GM10248 (cell line): ENCODE measurements around the gene LGALS4.
"Not testable (repeated sequence)": the region's sequence is repeated elsewhere in the genome, so short reads cannot be mapped to it uniquely, and the experiment has no call there.

Experiments used
- CTCF ChIA-PET: fragments of 300-600 bp; sonication (Branson Sonifier 250); formaldehyde crosslinking; extraction: SDS; loops from one replicate; lab custom pipeline; 2021; ENCODE audit warnings: antibody characterized with exemption; lab: Yijun Ruan, JAX
- POLR2A ChIA-PET: fragments of 350-650 bp; sonication (Branson Sonifier 250); formaldehyde crosslinking; extraction: SDS; loops from one replicate; lab custom pipeline; 2020; ENCODE audit warnings: antibody characterized with exemption; lab: Yijun Ruan, JAX
- DNase-seq: peaks from one replicate; pipeline ENCODE4 v3.0.0; 2012; ENCODE audit errors: extremely low spot score
- CTCF ChIP-seq: IDR thresholded peaks from 2 replicates; pipeline ENCODE4 v1.5.1; 2012; ENCODE audit warnings: mild to moderate bottlenecking, low read depth; ENCODE audit errors: extremely low read depth, missing control alignments, control extremely low read depth

LGALS4 gene

GRCh38 chr19:38780443-38780842, 32.3 kb downstream of the LGALS4 start:
- ChIA-PET POLR2A (interaction anchor here (0.6 kb wide), 1 partner anchor 51 kb away, joined by 5 read pairs; no protein-coding TSS in a partner anchor), CTCF (no interaction called here)
- TF ChIP-seq CTCF, result no peak
- no peak for DNase-seq

- DNase-seq, result no peak
- ChIA-PET CTCF (interaction anchor here (1.3 kb wide), 1 partner anchor 152 kb away, joined by 4 read pairs; the partner anchor contains the start of genes MRPS12 and SARS2), POLR2A (no interaction called here)
- TF ChIP-seq CTCF, result no peak
Observed at GRCh38 chr19:38778733-38779132, 34.0 kb downstream of the LGALS4 start.

GRCh38 chr19:38774181-38774950, 38.4 kb downstream of the LGALS4 start:
- DNase-seq, result no peak
- ChIA-PET CTCF (interaction anchor here (1.0 to 1.6 kb wide), 2 partner anchors 18 to 155 kb away, joined by 3 read pairs; no protein-coding TSS in a partner anchor), POLR2A (no interaction called here)
- TF ChIP-seq CTCF, result no peak

GRCh38 chr19:38773469-38774177, 39.1 kb downstream of the LGALS4 start, which contains the start of gene LGALS7:
Gene LGALS7 (minus strand): TSS chr19:38773517. CDS start chr19:38773492, 25 bp downstream.
- ChIA-PET CTCF (no interaction called here), POLR2A (no interaction called here)
- no peak for TF ChIP-seq CTCF
- no peak for DNase-seq

- POLR2A ChIA-PET, DNase-seq, CTCF ChIA-PET: not testable (repeated sequence)
Observed at GRCh38 chr19:38771569-38771968, 41.2 kb downstream of the LGALS4 start.

- DNase-seq, POLR2A ChIA-PET, CTCF ChIA-PET: not testable (repeated sequence)
Observed at GRCh38 chr19:38770949-38771275, 41.8 kb downstream of the LGALS4 start.

- POLR2A ChIA-PET, result interaction anchor here (0.9 kb wide), 1 partner anchor 62 kb away, joined by 5 read pairs; no protein-coding TSS in a partner anchor
- DNase-seq, result not testable (repeated sequence)
- CTCF ChIA-PET, result interaction anchor here (0.7 to 2.3 kb wide), 41 partner anchors 9 to 239 kb away, joined by 3 to 17 read pairs (median 4); partner anchors contain the start of genes ECH1, MRPS12, RINL and SARS2
Observed at GRCh38 chr19:38770228-38770948, 42.4 kb downstream of the LGALS4 start.
